ENCODE measurements around the gene WDR45B.

The WDR45B gene

GRCh38 chr17:82675476-82676245, 27.4 kb upstream of the WDR45B start:
- no peak for DNase-seq

- no peak for DNase-seq
Measured at GRCh38 chr17:82674656-82675475, 26.6 kb upstream of the WDR45B start.

GRCh38 chr17:82670661-82671450, 22.6 kb upstream of the WDR45B start:
- DNase-seq = no peak

GRCh38 chr17:82668631-82669099, 20.4 kb upstream of the WDR45B start:
- peak; percentile 73 for DNase-seq

- DNase-seq = no peak
Measured at GRCh38 chr17:82668024-82668630, 19.9 kb upstream of the WDR45B start.

- DNase-seq = no peak
Measured at GRCh38 chr17:82667668-82668000, 19.4 kb upstream of the WDR45B start.

GRCh38 chr17:82666931-82667667, 18.9 kb upstream of the WDR45B start:
- DNase-seq = no peak

GRCh38 chr17:82665891-82666290, 17.6 kb upstream of the WDR45B start:
- DNase-seq = no peak

- DNase-seq = no peak
Measured at GRCh38 chr17:82665217-82665616, 17.0 kb upstream of the WDR45B start.

- peak; percentile 76 for DNase-seq
Measured at GRCh38 chr17:82664701-82665182, 16.5 kb upstream of the WDR45B start.

GRCh38 chr17:82664276-82664575, 16.0 kb upstream of the WDR45B start:
- DNase-seq = no peak

GRCh38 chr17:82663381-82664275, 15.4 kb upstream of the WDR45B start:
- DNase-seq = no peak

- DNase-seq = no peak
Measured at GRCh38 chr17:82662711-82663261, 14.5 kb upstream of the WDR45B start.

GRCh38 chr17:82661717-82662683, 13.8 kb upstream of the WDR45B start:
- DNase-seq = no peak

- no peak for DNase-seq
Measured at GRCh38 chr17:82659886-82660285, 11.6 kb upstream of the WDR45B start.

- DNase-seq = no peak
Measured at GRCh38 chr17:82658796-82659452, 10.7 kb upstream of the WDR45B start.

GRCh38 chr17:82658331-82658730, 10.1 kb upstream of the WDR45B start:
- DNase-seq = no peak

- no peak for DNase-seq
Measured at GRCh38 chr17:82657926-82658325, 9.7 kb upstream of the WDR45B start.

GRCh38 chr17:82656266-82656665, 8.0 kb upstream of the WDR45B start:
- DNase-seq = no peak

All from retina (tissue), 1 donor.